Left ventricle myocardium inferior (tissue), 1 donor: ENCODE results near the gene IFIT1. TPM values are rescaled to one million over a fixed set of nuclear protein-coding genes. Genes with fewer than 3 reads are reported as not detected.
A peak's percentile ranks its signal among the peaks of the same experiment; 100 is the strongest.

Experiments used
- DNase-seq: peaks from one replicate; pipeline ENCODE4 v3.0.0-alpha.2; 2020
- H3K27ac ChIP-seq: fragments of 200-600 bp; replicated peaks from 2 replicates; pipeline ENCODE4 v1.8.0; 2021
- H3K27me3 ChIP-seq: fragments of 200-600 bp; 2 replicates; pipeline ENCODE4 v1.8.0; 2021; ENCODE audit warnings: low read depth
- H3K36me3 ChIP-seq: fragments of 200-600 bp; 2 replicates; pipeline ENCODE4 v1.8.0; 2021
- H3K4me1 ChIP-seq: fragments of 200-600 bp; 2 replicates; pipeline ENCODE4 v1.8.0; 2021
- H3K4me3 ChIP-seq: fragments of 200-600 bp; 2 replicates; pipeline ENCODE4 v1.8.0; 2021; ENCODE audit warnings: mild to moderate bottlenecking, moderate library complexity
- H3K9me3 ChIP-seq: fragments of 200-600 bp; replicated peaks from 2 replicates; pipeline ENCODE4 v1.8.0; 2021
- CTCF ChIP-seq: fragments of 200-600 bp; IDR thresholded peaks from 2 replicates; pipeline ENCODE4 v1.8.0; 2021; ENCODE audit warnings: antibody characterized with exemption, mild to moderate bottlenecking, borderline replicate concordance
- intact Hi-C: fragments of 100-400 bp; cut with micrococcal nuclease; formaldehyde crosslinking; loops from one replicate; pipeline ENCODE4 v1.11.0; 2022
- total RNA-seq: library from RNA; stranded (reverse); fragmentation: NEBNext Ultra II Directional; extraction: Animal tissue kit (Norgen Biotek cat#: 25700); gene quantifications from one replicate; pipeline ENCODE4 v1.2.1, GENCODE V29; 2021
- donor health status: DM: no; HTN: yes; CAD: no; lungs with severe emphysema.

IFIT1 gene
- total RNA-seq, 1 donor from 2014 or later = 31.0 TPM

- Histone ChIP-seq H3K4me3 (peak overlapping the region; percentile 9), H3K27ac (peak overlapping the region; percentile 84), H3K9me3 (no peaks in the 10 kb centered on the region), H3K36me3 (no peaks in the 10 kb centered on the region), H3K4me1 (peaks cover 64% of the 10 kb centered on the region), H3K27me3 (no peaks in the 10 kb centered on the region)
- no peak for DNase-seq
- intact Hi-C loops = no loop called here
- TF ChIP-seq CTCF = no peak
These were observed 41.0 kb upstream of the IFIT1 start for GRCh38 chr10:89351412-89351779.

GRCh38 chr10:89351780-89352597 lies 40.4 kb upstream of the IFIT1 start:
- TF ChIP-seq CTCF = no peak
- intact Hi-C loops = no loop called here
- Histone ChIP-seq H3K9me3 (no peaks in the 10 kb centered on the region), H3K4me1 (peaks cover 58% of the 10 kb centered on the region), H3K27me3 (no peaks in the 10 kb centered on the region), H3K4me3 (peak overlapping the region; percentile 9), H3K27ac (peak overlapping the region; percentile 84), H3K36me3 (no peaks in the 10 kb centered on the region)
- DNase-seq = no peak

- no peak for DNase-seq
- no peaks in the 10 kb centered on the region for H3K36me3 ChIP-seq
- no peaks in the 10 kb centered on the region for H3K27me3 ChIP-seq
- H3K4me1 ChIP-seq = peaks cover 50% of the 10 kb centered on the region
- no peak for TF ChIP-seq CTCF
- H3K27ac ChIP-seq = peak overlapping the region; percentile 84
- intact Hi-C loops = no loop called here
- no peak overlapping the region for H3K4me3 ChIP-seq
- H3K9me3 ChIP-seq = no peaks in the 10 kb centered on the region
These were observed 39.6 kb upstream of the IFIT1 start for GRCh38 chr10:89352802-89353201.

- Histone ChIP-seq H3K27me3 (no peaks in the 10 kb centered on the region), H3K4me3 (no peak overlapping the region), H3K9me3 (no peaks in the 10 kb centered on the region), H3K27ac (no peak overlapping the region), H3K4me1 (peaks cover 24% of the 10 kb centered on the region), H3K36me3 (no peaks in the 10 kb centered on the region)
- no peak for DNase-seq
- intact Hi-C loops = no loop called here
- no peak for TF ChIP-seq CTCF
These were observed 37.0 kb upstream of the IFIT1 start for GRCh38 chr10:89355394-89355931.

GRCh38 chr10:89357096-89357495 lies 35.3 kb upstream of the IFIT1 start:
- Histone ChIP-seq H3K36me3 (no peaks in the 10 kb centered on the region), H3K4me3 (no peak overlapping the region), H3K27ac (no peak overlapping the region), H3K4me1 (peaks cover 9% of the 10 kb centered on the region), H3K27me3 (no peaks in the 10 kb centered on the region), H3K9me3 (no peaks in the 10 kb centered on the region)
- intact Hi-C loops = no loop called here
- TF ChIP-seq CTCF = no peak
- no peak for DNase-seq
